Neural progenitor cell (in vitro differentiated cells): ENCODE results near the gene RNF123. TPM values are rescaled to one million over a fixed set of nuclear protein-coding genes. Genes with fewer than 3 reads are reported as not detected.
A peak's percentile ranks its signal among the peaks of the same experiment; 100 is the strongest.

ENCODE experiments used
- DNase-seq: peaks from one replicate; pipeline ENCODE4 v3.0.0-alpha.2; 2016; ENCODE audit warnings: low spot score
- H2AFZ ChIP-seq: fragments of 200-600 bp; sonication (generic); replicated peaks from 2 replicates; pipeline ENCODE4 v1.6.1; 2016; ENCODE audit warnings: antibody characterized with exemption
- H3F3A ChIP-seq: fragments of 200-600 bp; sonication (generic); 2 replicates; pipeline ENCODE4 v1.6.1; 2016; ENCODE audit warnings: antibody characterized with exemption, low read depth
- H3K27ac ChIP-seq: fragments of 200-600 bp; sonication (generic); 2 replicates; pipeline ENCODE4 v1.5.1; 2016; ENCODE audit warnings: mild to moderate bottlenecking
- H3K27me3 ChIP-seq: fragments of 200-600 bp; sonication (generic); 2 replicates; pipeline ENCODE4 v1.6.1; 2016; ENCODE audit warnings: mild to moderate bottlenecking, moderate library complexity
- H3K36me3 ChIP-seq: fragments of 200-600 bp; sonication (generic); 2 replicates; pipeline ENCODE4 v1.5.1; 2016
- H3K4me1 ChIP-seq: fragments of 200-600 bp; sonication (generic); 2 replicates; pipeline ENCODE4 v1.6.1; 2016; ENCODE audit warnings: mixed run types
- H3K4me2 ChIP-seq: fragments of 200-600 bp; sonication (generic); 2 replicates; pipeline ENCODE4 v1.6.1; 2016
- H3K4me3 ChIP-seq: fragments of 200-600 bp; sonication (generic); 2 replicates; pipeline ENCODE4 v1.5.1; 2016
- H3K79me2 ChIP-seq: fragments of 200-600 bp; sonication (generic); 2 replicates; pipeline ENCODE4 v1.6.1; 2016; ENCODE audit warnings: low read depth
- H3K9ac ChIP-seq: fragments of 200-600 bp; sonication (generic); 2 replicates; pipeline ENCODE4 v1.6.1; 2016
- H3K9me3 ChIP-seq: fragments of 200-600 bp; sonication (generic); 2 replicates; pipeline ENCODE4 v1.5.1; 2016; ENCODE audit warnings: low read depth
- H4K20me1 ChIP-seq: fragments of 200-600 bp; sonication (generic); 2 replicates; pipeline ENCODE4 v1.6.1; 2016; ENCODE audit warnings: low read depth
- H3K27ac Mint-ChIP-seq: 3 replicates; pipeline ENCODE4 v1.8.0; 2021; ENCODE audit warnings: mixed read lengths
- H3K27me3 Mint-ChIP-seq: 2 replicates; pipeline ENCODE4 v1.8.0; 2022; ENCODE audit warnings: low read depth, mild to moderate bottlenecking, inconsistent platforms, moderate library complexity, mixed read lengths; ENCODE audit not compliant: insufficient read depth
- H3K36me3 Mint-ChIP-seq: 3 replicates; pipeline ENCODE4 v1.8.0; 2021; ENCODE audit warnings: mixed read lengths
- H3K4me1 Mint-ChIP-seq: 3 replicates; pipeline ENCODE4 v1.8.0; 2021; ENCODE audit warnings: mixed read lengths
- H3K4me3 Mint-ChIP-seq: 3 replicates; pipeline ENCODE4 v1.8.0; 2021; ENCODE audit warnings: mild to moderate bottlenecking, moderate library complexity, mixed read lengths
- H3K9me3 Mint-ChIP-seq: 3 replicates; pipeline ENCODE4 v1.8.0; 2020; ENCODE audit warnings: mixed read lengths
- CTCF ChIP-seq: fragments of 200-600 bp; sonication (generic); IDR thresholded peaks from 2 replicates; pipeline ENCODE4 v1.5.1; 2017; ENCODE audit warnings: antibody characterized with exemption, mild to moderate bottlenecking
- EZH2 ChIP-seq: fragments of 200-600 bp; sonication (generic); IDR thresholded peaks from 2 replicates; pipeline ENCODE4 v1.6.1; 2017; ENCODE audit warnings: antibody characterized with exemption, mild to moderate bottlenecking, moderate library complexity
- EZH2phosphoT487 ChIP-seq: fragments of 200-600 bp; sonication (generic); IDR thresholded peaks from 2 replicates; pipeline ENCODE4 v1.6.1; 2017; ENCODE audit warnings: antibody characterized with exemption
- total RNA-seq: library from RNA; depleted of rRNA; stranded (reverse); fragments of >200 nt; gene quantifications from 2 replicates; pipeline ENCODE4 v1.2.3, GENCODE V29; 2015; ENCODE audit warnings: low replicate concordance

RNF123 gene
- total RNA-seq, 1 donor from 2014 or later: 15.0 TPM

- Mint-ChIP-seq H3K9me3 (no peaks in the 10 kb centered on the region), H3K36me3 (peaks cover 2% of the 10 kb centered on the region), H3K4me1 (no peaks in the 10 kb centered on the region), H3K4me3 (no peak overlapping the region), H3K27ac (peak overlapping the region; percentile 26), H3K27me3 (no peaks in the 10 kb centered on the region)
- no peaks in the 10 kb centered on the region for H3K9me3 ChIP-seq
- H3K9ac ChIP-seq: no peak overlapping the region
- H3K4me3 ChIP-seq: no peak overlapping the region
- no peaks in the 10 kb centered on the region for H4K20me1 ChIP-seq
- H3K27me3 ChIP-seq: no peaks in the 10 kb centered on the region
- no peaks in the 10 kb centered on the region for H3K4me1 ChIP-seq
- H2AFZ ChIP-seq: no peak overlapping the region
- no peak overlapping the region for H3K4me2 ChIP-seq
- no peaks in the 10 kb centered on the region for H3F3A ChIP-seq
- TF ChIP-seq CTCF (no peak), EZH2phosphoT487 (no peak), EZH2 (no peak)
- H3K79me2 ChIP-seq: no peaks in the 10 kb centered on the region
- no peaks in the 10 kb centered on the region for H3K36me3 ChIP-seq
- DNase-seq: no peak
- H3K27ac ChIP-seq: no peak overlapping the region
Measured at GRCh38 chr3:49707113-49707480, 17.7 kb downstream of the RNF123 start.

- Histone ChIP-seq H3K9me3 (no peaks in the 10 kb centered on the region), H3K4me3 (no peak overlapping the region), H3K27ac (no peak overlapping the region), H3K36me3 (no peaks in the 10 kb centered on the region), H3K9ac (no peak overlapping the region), H4K20me1 (no peaks in the 10 kb centered on the region), H3F3A (no peaks in the 10 kb centered on the region), H3K4me2 (no peak overlapping the region), H2AFZ (no peak overlapping the region), H3K4me1 (no peaks in the 10 kb centered on the region), H3K79me2 (no peaks in the 10 kb centered on the region), H3K27me3 (no peaks in the 10 kb centered on the region)
- Mint-ChIP-seq H3K36me3 (no peaks in the 10 kb centered on the region), H3K27ac (no peak overlapping the region), H3K4me1 (no peaks in the 10 kb centered on the region), H3K9me3 (no peaks in the 10 kb centered on the region), H3K4me3 (no peak overlapping the region), H3K27me3 (no peaks in the 10 kb centered on the region)
- no peak for DNase-seq
- no peak for TF ChIP-seq CTCF
- no peak for TF ChIP-seq EZH2
- TF ChIP-seq EZH2phosphoT487: no peak
Measured at GRCh38 chr3:49709852-49710251, 20.5 kb downstream of the RNF123 start.

DNA sequence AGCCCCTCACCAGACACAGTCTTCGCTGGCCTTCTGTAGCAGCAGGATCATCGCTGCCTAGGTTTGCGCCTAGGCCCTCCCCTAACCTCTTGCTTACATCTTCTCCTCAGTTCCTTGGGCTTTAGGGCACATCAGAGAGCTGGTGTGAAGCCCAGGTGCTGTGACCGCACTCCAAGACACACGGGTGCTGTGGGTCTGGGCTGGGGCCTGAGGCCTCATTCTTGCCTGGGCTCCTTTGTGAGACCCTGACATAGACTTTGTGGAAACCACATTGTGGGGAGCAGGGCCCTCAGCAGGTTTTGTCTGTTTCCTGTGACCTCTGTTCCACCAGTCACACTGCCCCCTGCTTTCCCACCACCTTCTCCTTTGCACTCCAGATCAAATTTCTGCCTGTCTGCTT is 22.1 kb downstream of the RNF123 start:
- Histone ChIP-seq H3K27me3 (no peaks in the 10 kb centered on the region), H3K27ac (no peak overlapping the region), H2AFZ (no peak overlapping the region), H3K9ac (no peak overlapping the region), H3K9me3 (no peaks in the 10 kb centered on the region), H3K4me3 (no peak overlapping the region), H3F3A (no peaks in the 10 kb centered on the region), H3K4me1 (no peaks in the 10 kb centered on the region), H3K79me2 (no peaks in the 10 kb centered on the region), H4K20me1 (no peaks in the 10 kb centered on the region), H3K4me2 (no peak overlapping the region), H3K36me3 (no peaks in the 10 kb centered on the region)
- Mint-ChIP-seq H3K27ac (no peak overlapping the region), H3K4me1 (no peaks in the 10 kb centered on the region), H3K9me3 (no peaks in the 10 kb centered on the region), H3K36me3 (no peaks in the 10 kb centered on the region), H3K27me3 (no peaks in the 10 kb centered on the region), H3K4me3 (no peak overlapping the region)
- no peak for DNase-seq
- TF ChIP-seq EZH2phosphoT487 (no peak), EZH2 (no peak), CTCF (no peak)

GRCh38 chr3:49712166-49712565 is 22.8 kb downstream of the RNF123 start:
- H4K20me1 ChIP-seq: no peaks in the 10 kb centered on the region
- Mint-ChIP-seq H3K9me3 (no peaks in the 10 kb centered on the region), H3K27me3 (no peaks in the 10 kb centered on the region), H3K4me1 (no peaks in the 10 kb centered on the region), H3K4me3 (peak overlapping the region; percentile 35), H3K27ac (no peak overlapping the region), H3K36me3 (no peaks in the 10 kb centered on the region)
- no peaks in the 10 kb centered on the region for H3K36me3 ChIP-seq
- H3K4me2 ChIP-seq: no peak overlapping the region
- no peak overlapping the region for H3K9ac ChIP-seq
- no peaks in the 10 kb centered on the region for H3F3A ChIP-seq
- H3K27me3 ChIP-seq: no peaks in the 10 kb centered on the region
- no peak for TF ChIP-seq EZH2phosphoT487
- no peak for TF ChIP-seq EZH2
- TF ChIP-seq CTCF: no peak
- H3K27ac ChIP-seq: no peak overlapping the region
- H3K4me1 ChIP-seq: no peaks in the 10 kb centered on the region
- no peaks in the 10 kb centered on the region for H3K9me3 ChIP-seq
- no peaks in the 10 kb centered on the region for H3K79me2 ChIP-seq
- H3K4me3 ChIP-seq: no peak overlapping the region
- no peak for DNase-seq
- H2AFZ ChIP-seq: no peak overlapping the region
